AG04450 (cell line): ENCODE data around the gene ADAMTS2. TPM values are rescaled to one million over a fixed set of nuclear protein-coding genes. Genes with fewer than 3 reads are reported as not detected.

Experiments
- CTCF ChIA-PET: fragments of 300-600, 350-600 bp; formaldehyde crosslinking; extraction: SDS; loops from one replicate; lab custom pipeline; 2022; ENCODE audit warnings: antibody characterized with exemption, inconsistent platforms; lab: Charles Lee
- POLR2A ChIA-PET: fragments of 350-600 bp; formaldehyde crosslinking; extraction: SDS; loops from one replicate; lab custom pipeline; 2021; ENCODE audit warnings: antibody characterized with exemption, inconsistent platforms; lab: Yijun Ruan, JAX
- DNase-seq: peaks from one replicate; pipeline ENCODE4 v3.0.0-alpha.2; 2011; ENCODE audit warnings: low read depth, low spot score
- H3K27ac ChIP-seq: one replicate; pipeline ENCODE4 v1.5.1; 2012; ENCODE audit warnings: low read depth, low read length, control low read depth
- H3K27me3 ChIP-seq: one replicate; pipeline ENCODE4 v1.6.0; 2012; ENCODE audit warnings: low read length; ENCODE audit not compliant: control insufficient read depth, insufficient read depth
- H3K4me3 ChIP-seq: 2 replicates; pipeline ENCODE4 v1.5.1; 2011; ENCODE audit warnings: mild to moderate bottlenecking, low read depth, low read length, control low read depth
- H3K9me3 ChIP-seq: 2 replicates; pipeline ENCODE4 v1.5.1; 2012; ENCODE audit warnings: low read length; ENCODE audit not compliant: control insufficient read depth, insufficient read depth
- polyA plus RNA-seq: library from polyadenylated mRNA; depleted of rRNA; stranded (reverse); fragments of >200 nt; gene quantifications from 2 replicates; pipeline ENCODE4 v1.2.3, GENCODE V29; 2011
- TF ChIP-seq, protein P1 (sequence below): IDR thresholded peaks from 2 replicates; pipeline ENCODE4 v1.5.1; 2011; ENCODE audit warnings: low read depth, low read length, control low read depth, inconsistent platforms

The ADAMTS2 gene
- polyA plus RNA-seq, 1 experiment = 22.6 TPM

DNA sequence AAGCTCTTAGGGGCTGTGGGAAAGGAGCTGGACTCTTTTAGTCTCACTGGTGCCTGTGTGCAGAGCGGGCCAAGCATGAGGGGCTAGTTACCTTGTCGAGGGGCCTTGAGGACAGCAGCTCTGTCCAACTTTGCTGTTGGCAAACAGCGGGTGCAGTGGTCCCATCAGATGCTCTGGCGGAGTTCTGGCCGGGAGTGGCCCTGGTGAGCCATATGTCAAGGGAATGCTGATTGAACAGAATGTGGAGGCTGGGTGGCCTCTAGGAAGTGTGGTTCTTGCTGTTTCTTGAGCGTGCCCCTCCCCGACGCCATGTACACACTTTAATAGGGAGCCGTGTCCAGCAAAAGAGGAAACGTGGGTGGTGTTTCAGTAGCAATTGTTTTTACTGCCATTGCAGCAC, 3.6 kb upstream of the ADAMTS2 start:
- TF ChIP-seq, protein P1, sequence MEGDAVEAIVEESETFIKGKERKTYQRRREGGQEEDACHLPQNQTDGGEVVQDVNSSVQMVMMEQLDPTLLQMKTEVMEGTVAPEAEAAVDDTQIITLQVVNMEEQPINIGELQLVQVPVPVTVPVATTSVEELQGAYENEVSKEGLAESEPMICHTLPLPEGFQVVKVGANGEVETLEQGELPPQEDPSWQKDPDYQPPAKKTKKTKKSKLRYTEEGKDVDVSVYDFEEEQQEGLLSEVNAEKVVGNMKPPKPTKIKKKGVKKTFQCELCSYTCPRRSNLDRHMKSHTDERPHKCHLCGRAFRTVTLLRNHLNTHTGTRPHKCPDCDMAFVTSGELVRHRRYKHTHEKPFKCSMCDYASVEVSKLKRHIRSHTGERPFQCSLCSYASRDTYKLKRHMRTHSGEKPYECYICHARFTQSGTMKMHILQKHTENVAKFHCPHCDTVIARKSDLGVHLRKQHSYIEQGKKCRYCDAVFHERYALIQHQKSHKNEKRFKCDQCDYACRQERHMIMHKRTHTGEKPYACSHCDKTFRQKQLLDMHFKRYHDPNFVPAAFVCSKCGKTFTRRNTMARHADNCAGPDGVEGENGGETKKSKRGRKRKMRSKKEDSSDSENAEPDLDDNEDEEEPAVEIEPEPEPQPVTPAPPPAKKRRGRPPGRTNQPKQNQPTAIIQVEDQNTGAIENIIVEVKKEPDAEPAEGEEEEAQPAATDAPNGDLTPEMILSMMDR = no peak
- H3K27me3 ChIP-seq = peaks cover 2% of the 10 kb centered on the region
- no peak overlapping the region for H3K4me3 ChIP-seq
- CTCF ChIA-PET = interaction anchor here (0.9 kb wide), 1 partner anchor 75 kb away, joined by 3 read pairs; no protein-coding TSS in a partner anchor
- POLR2A ChIA-PET = interaction anchor here (1.1 kb wide), 1 partner anchor 275 kb away, joined by 3 read pairs; the partner anchor contains the start of gene HNRNPH1
- no peak for DNase-seq
- H3K27ac ChIP-seq = no peak overlapping the region
- no peaks in the 10 kb centered on the region; the same call in 1 of the 2 replicates for H3K9me3 ChIP-seq

DNA sequence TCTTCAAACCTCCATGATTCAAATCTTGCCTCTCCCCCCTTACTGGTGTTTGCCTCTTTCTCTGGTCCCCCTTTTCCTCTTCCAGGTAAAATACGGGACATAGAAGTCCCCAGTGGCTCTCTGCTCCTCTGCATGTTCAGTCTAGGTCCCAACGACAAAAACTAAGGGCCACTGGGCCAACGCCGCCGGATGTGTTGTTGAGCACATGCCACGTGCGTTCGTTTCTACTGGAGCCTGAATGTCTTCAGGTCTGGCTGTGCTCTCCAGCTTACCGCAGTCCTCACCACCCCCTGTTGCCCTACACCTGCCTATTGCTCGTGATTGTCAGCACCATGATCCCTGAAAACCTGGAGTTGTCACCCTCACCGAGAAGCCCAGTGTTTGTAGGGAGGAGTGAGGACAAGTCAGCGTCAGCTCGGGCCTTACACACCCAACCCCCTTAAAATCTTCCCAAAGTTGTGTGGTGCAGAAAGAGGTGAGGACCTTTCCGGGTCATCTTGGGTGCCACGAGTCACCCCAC, 2.8 kb upstream of the ADAMTS2 start:
- TF ChIP-seq, protein P1 = no peak
- no peak for DNase-seq
- H3K27ac ChIP-seq = no peak overlapping the region
- H3K27me3 ChIP-seq = peaks cover 2% of the 10 kb centered on the region
- POLR2A ChIA-PET = no interaction called here
- CTCF ChIA-PET = no interaction called here
- no peaks in the 10 kb centered on the region; the same call in 1 of the 2 replicates for H3K9me3 ChIP-seq
- H3K4me3 ChIP-seq = no peak overlapping the region

DNA sequence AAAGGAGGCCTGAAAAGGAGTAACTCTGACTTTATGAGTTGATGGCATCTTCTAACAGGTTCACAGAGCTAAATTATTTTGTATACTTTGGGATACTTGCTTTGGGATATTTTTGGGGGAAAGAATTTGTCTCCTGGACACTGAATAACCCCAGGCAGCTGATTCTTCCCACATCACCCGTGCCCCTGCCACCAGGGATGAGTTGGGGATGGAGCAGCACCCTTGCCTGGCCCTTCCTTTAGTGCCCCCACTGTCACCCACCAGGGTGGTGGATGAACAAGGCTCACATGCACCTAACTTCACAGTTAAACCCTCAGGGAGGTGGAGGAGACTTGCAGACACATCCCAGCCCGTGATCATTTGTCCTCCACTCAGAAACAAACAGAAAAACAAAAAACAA, 2.3 kb upstream of the ADAMTS2 start:
- Histone ChIP-seq H3K9me3 (no peaks in the 10 kb centered on the region; the same call in 1 of the 2 replicates), H3K4me3 (no peak overlapping the region), H3K27ac (no peak overlapping the region), H3K27me3 (peaks cover 2% of the 10 kb centered on the region)
- ChIA-PET CTCF (no interaction called here), POLR2A (no interaction called here)
- TF ChIP-seq, protein P1 = no peak
- no peak for DNase-seq

DNA sequence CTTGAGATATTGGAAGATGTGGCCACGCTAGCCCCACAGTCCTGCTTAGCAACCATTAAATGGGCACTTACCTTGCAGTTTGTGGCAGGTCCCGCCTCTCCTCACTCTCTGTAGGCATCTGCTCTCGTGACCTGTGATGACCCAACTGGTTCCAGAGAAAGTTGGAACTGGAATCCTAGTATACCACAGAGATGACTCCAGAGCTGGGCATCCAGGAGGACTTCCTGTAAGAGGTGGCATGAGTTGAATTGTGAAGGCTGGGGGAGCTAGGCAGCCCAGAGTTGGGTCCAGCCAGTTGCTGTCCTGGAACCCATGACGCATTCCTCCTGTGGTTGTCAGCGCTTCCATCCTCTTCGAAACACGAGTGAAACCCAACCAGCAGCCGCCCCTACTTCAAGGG, 1.6 kb upstream of the ADAMTS2 start:
- TF ChIP-seq, protein P1 = no peak
- POLR2A ChIA-PET = no interaction called here
- Histone ChIP-seq H3K27me3 (peaks cover 2% of the 10 kb centered on the region), H3K9me3 (no peaks in the 10 kb centered on the region; the same call in 1 of the 2 replicates), H3K27ac (no peak overlapping the region), H3K4me3 (no peak overlapping the region)
- CTCF ChIA-PET = interaction anchor here (1.4 kb wide), 1 partner anchor 134 kb away, joined by 3 read pairs; no protein-coding TSS in a partner anchor
- no peak for DNase-seq

DNA sequence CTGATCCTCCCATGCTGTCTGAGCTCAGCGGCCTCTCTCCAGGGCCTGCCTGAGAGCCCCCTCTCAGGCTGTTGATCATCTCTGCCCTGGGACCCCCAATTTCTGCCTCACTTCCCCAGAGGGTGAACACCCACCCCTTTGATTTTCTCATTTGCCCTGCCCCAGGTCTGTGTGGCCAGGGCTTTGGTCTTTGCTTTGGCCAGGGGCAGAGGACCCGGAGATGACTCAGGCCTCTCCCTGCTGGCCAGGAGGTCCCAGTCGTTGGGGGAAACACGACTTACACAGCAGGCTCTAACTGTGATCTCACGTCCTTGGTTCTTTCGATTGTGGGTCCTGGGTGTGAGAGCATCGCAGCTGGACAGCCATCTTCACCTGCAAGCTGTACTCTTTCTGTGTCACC, 1.1 kb upstream of the ADAMTS2 start:
- ChIA-PET CTCF (interaction anchor here (1.4 kb wide), 1 partner anchor 134 kb away, joined by 3 read pairs; no protein-coding TSS in a partner anchor), POLR2A (no interaction called here)
- no peak overlapping the region for H3K27ac ChIP-seq
- TF ChIP-seq, protein P1 = no peak
- H3K4me3 ChIP-seq = no peak overlapping the region
- H3K27me3 ChIP-seq = peaks cover 2% of the 10 kb centered on the region
- H3K9me3 ChIP-seq = no peaks in the 10 kb centered on the region; the same call in 1 of the 2 replicates
- DNase-seq = no peak
